OCI-LY1 (cell line): ENCODE data around the gene PUS7L.

Experiments
- H2AFZ ChIP-seq: fragments of 200-600 bp; sonication (generic), shearing (Covaris generic); 2 replicates; pipeline ENCODE4 v1.6.0; 2014; ENCODE audit warnings: antibody characterized with exemption, mild to moderate bottlenecking, low read length
- H3F3A ChIP-seq: fragments of 200-600 bp; sonication (generic), shearing (Covaris generic); 2 replicates; pipeline ENCODE4 v1.6.0; 2014; ENCODE audit warnings: mild to moderate bottlenecking, antibody characterized with exemption, low read length, moderate library complexity; ENCODE audit not compliant: insufficient read depth
- H3K27ac ChIP-seq: fragments of 200-600 bp; sonication (generic); 2 replicates; pipeline ENCODE4 v1.5.1; 2014; ENCODE audit warnings: low read length, mixed run types, mild to moderate bottlenecking, low read depth; ENCODE audit not compliant: poor library complexity, severe bottlenecking
- H3K27me3 ChIP-seq: fragments of 200-600 bp; sonication (generic); 2 replicates; pipeline ENCODE4 v1.6.0; 2014; ENCODE audit warnings: antibody characterized with exemption, mild to moderate bottlenecking, low read length, moderate library complexity; ENCODE audit not compliant: insufficient read depth
- H3K36me3 ChIP-seq: fragments of 200-600 bp; sonication (generic); 2 replicates; pipeline ENCODE4 v1.6.1; 2014; ENCODE audit warnings: mild to moderate bottlenecking, antibody characterized with exemption, low read length, moderate library complexity, mixed read lengths; ENCODE audit not compliant: insufficient read depth
- H3K4me1 ChIP-seq: fragments of 200-600 bp; sonication (generic); 2 replicates; pipeline ENCODE4 v1.5.1; 2014; ENCODE audit warnings: mild to moderate bottlenecking, low read length, moderate library complexity; ENCODE audit not compliant: insufficient read depth, severe bottlenecking
- H3K4me2 ChIP-seq: fragments of 200-600 bp; sonication (generic), shearing (Covaris generic); 2 replicates; pipeline ENCODE4 v1.6.1; 2014; ENCODE audit warnings: low read length
- H3K4me3 ChIP-seq: fragments of 200-600 bp; sonication (generic); 2 replicates; pipeline ENCODE4 v1.5.1; 2014; ENCODE audit warnings: low read length, low read depth, mild to moderate bottlenecking, mixed read lengths; ENCODE audit not compliant: poor library complexity, severe bottlenecking
- H3K79me2 ChIP-seq: fragments of 200-600 bp; shearing (Covaris generic); 2 replicates; pipeline ENCODE4 v1.6.1; 2016; ENCODE audit warnings: mixed run types, low read length, mixed read lengths; ENCODE audit not compliant: insufficient read depth
- H3K9ac ChIP-seq: fragments of 200-600 bp; sonication (generic), shearing (Covaris generic); 2 replicates; pipeline ENCODE4 v1.6.1; 2014; ENCODE audit warnings: mild to moderate bottlenecking, low read length, mixed read lengths
- H3K9me2 ChIP-seq: fragments of 200-600 bp; sonication (generic), shearing (Covaris generic); 2 replicates; pipeline ENCODE4 v1.6.1; 2014; ENCODE audit warnings: low read depth, mild to moderate bottlenecking, low read length, mixed read lengths
- H3K9me3 ChIP-seq: fragments of 200-600 bp; shearing (Covaris generic); 2 replicates; pipeline ENCODE4 v1.6.1; 2014; ENCODE audit warnings: low read length, mixed read lengths
- H4K20me1 ChIP-seq: fragments of 200-600 bp; sonication (generic), shearing (Covaris generic); 2 replicates; pipeline ENCODE4 v1.6.0; 2016; ENCODE audit warnings: mild to moderate bottlenecking, low read length; ENCODE audit not compliant: insufficient read depth
- EZH2 ChIP-seq: fragments of 200-600 bp; sonication (generic), shearing (Covaris generic); IDR thresholded peaks from 2 replicates; pipeline ENCODE4 v1.8.0; 2017; ENCODE audit warnings: borderline replicate concordance, mixed run types, mild to moderate bottlenecking, antibody characterized with exemption, low read length, moderate library complexity, mixed read lengths
- TF ChIP-seq, protein P1 (sequence below): fragments of 200-600 bp; sonication (generic), shearing (Covaris generic); IDR thresholded peaks from 2 replicates; pipeline ENCODE4 v1.5.1; 2017; ENCODE audit warnings: mild to moderate bottlenecking, antibody characterized with exemption, low read length, moderate library complexity, mixed read lengths

PUS7L gene

DNA sequence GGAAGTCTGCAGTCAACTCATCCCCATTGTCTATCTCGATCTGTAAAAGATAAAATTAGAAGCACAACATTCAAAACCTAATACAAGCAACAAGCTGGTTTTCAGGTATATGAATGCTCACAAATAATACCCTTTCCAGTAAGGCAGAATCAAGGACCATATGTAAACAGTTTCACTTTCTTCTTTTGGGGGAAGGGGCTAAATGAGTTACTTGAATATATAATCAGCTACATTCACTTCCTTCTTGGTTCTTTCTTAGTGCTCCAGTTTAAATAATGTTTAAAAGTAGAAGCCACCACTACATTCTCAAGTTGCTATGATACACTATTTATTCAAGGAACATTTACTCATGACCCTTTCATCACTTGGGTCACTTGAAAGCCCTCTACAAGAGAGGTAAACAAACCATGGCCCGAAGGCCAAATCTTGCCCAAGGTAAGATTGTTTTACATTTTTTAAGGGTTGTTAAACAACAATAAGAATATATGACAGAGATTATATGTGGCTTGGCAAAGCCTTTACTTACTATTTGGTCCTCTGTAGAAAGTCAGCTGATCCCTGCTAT, 37.2 kb upstream of the PUS7L start:
- Histone ChIP-seq H2AFZ (no peak overlapping the region), H3K4me3 (no peak overlapping the region), H3F3A (no peaks in the 10 kb centered on the region), H4K20me1 (no peaks in the 10 kb centered on the region), H3K27ac (no peak overlapping the region), H3K9me2 (no peaks in the 10 kb centered on the region), H3K4me2 (no peak overlapping the region), H3K27me3 (no peaks in the 10 kb centered on the region), H3K4me1 (no peaks in the 10 kb centered on the region), H3K36me3 (peaks cover 62% of the 10 kb centered on the region), H3K79me2 (no peaks in the 10 kb centered on the region), H3K9me3 (no peaks in the 10 kb centered on the region), H3K9ac (no peak overlapping the region)
- TF ChIP-seq, protein P1, sequence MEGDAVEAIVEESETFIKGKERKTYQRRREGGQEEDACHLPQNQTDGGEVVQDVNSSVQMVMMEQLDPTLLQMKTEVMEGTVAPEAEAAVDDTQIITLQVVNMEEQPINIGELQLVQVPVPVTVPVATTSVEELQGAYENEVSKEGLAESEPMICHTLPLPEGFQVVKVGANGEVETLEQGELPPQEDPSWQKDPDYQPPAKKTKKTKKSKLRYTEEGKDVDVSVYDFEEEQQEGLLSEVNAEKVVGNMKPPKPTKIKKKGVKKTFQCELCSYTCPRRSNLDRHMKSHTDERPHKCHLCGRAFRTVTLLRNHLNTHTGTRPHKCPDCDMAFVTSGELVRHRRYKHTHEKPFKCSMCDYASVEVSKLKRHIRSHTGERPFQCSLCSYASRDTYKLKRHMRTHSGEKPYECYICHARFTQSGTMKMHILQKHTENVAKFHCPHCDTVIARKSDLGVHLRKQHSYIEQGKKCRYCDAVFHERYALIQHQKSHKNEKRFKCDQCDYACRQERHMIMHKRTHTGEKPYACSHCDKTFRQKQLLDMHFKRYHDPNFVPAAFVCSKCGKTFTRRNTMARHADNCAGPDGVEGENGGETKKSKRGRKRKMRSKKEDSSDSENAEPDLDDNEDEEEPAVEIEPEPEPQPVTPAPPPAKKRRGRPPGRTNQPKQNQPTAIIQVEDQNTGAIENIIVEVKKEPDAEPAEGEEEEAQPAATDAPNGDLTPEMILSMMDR: no peak
- TF ChIP-seq EZH2: no peak

DNA sequence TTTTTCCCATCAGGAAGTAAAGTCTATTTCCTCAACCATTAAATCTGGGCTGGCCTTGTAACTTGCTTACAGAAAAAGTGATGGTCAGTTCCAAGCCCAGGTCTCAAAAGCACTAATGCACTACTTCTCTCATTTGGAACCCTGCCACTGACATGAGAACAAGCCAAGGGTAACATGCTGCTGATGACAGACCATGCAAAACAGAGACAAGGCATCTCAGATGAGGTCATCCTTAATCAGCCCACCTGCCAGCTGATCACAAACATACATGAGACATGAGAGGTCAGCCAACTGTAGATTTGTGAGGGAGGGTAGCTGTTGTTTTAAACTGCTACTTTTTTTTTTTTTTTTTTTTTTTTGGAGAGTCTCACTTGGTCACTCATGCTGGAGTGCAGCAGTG, 31.4 kb upstream of the PUS7L start:
- no peak overlapping the region for H3K4me3 ChIP-seq
- no peaks in the 10 kb centered on the region for H4K20me1 ChIP-seq
- no peaks in the 10 kb centered on the region for H3K27me3 ChIP-seq
- H3K9me3 ChIP-seq: no peaks in the 10 kb centered on the region
- no peak for TF ChIP-seq EZH2
- TF ChIP-seq, protein P1: no peak
- H3K36me3 ChIP-seq: peaks cover 32% of the 10 kb centered on the region
- no peak overlapping the region for H3K4me2 ChIP-seq
- no peak overlapping the region for H3K27ac ChIP-seq
- H3K9me2 ChIP-seq: no peaks in the 10 kb centered on the region
- H3F3A ChIP-seq: no peaks in the 10 kb centered on the region
- no peaks in the 10 kb centered on the region for H3K79me2 ChIP-seq
- no peak overlapping the region for H3K9ac ChIP-seq
- H3K4me1 ChIP-seq: no peaks in the 10 kb centered on the region
- no peak overlapping the region for H2AFZ ChIP-seq

DNA sequence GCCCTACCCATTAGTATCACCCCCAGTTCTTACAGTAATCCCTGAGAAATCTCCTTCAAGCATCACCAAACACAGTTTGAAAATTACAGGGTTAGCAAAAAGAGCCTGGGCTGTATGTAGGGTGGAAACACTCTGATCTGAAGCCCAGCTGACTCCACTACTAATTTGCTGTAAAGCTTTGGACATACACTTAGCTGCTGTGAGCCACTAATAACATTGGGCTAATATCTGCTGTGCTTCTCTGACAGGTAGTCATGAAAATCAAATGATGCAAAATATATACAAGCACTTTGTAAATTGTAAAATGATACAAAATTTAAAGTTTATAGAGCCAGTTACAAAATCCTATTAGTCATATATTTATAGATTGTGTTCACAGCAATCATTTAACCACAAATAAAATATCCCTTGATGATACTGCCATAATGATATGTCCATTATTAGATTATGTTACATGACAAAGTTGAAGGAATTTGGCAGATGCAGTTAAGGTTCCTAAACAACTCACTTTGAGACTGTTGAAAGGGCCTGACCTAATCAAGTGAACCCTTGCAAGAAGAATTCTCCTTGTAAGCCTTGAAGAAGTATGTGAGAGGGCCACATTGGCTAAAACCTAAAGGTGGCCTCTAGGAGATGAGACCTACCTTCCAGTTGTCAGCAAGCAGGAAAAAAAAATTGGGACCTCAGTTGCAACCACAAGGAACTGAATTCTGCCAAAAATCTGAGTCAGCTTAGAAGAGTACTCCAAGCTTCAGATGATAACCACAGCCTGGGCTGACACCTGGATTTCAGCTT, 28.5 kb upstream of the PUS7L start:
- H3K4me2 ChIP-seq: no peak overlapping the region
- H3K36me3 ChIP-seq: peaks cover 52% of the 10 kb centered on the region
- no peaks in the 10 kb centered on the region for H3F3A ChIP-seq
- H3K9me3 ChIP-seq: no peaks in the 10 kb centered on the region
- no peaks in the 10 kb centered on the region for H3K9me2 ChIP-seq
- TF ChIP-seq, protein P1: no peak
- TF ChIP-seq EZH2: no peak
- H4K20me1 ChIP-seq: no peaks in the 10 kb centered on the region
- no peaks in the 10 kb centered on the region for H3K4me1 ChIP-seq
- no peak overlapping the region for H2AFZ ChIP-seq
- no peak overlapping the region for H3K9ac ChIP-seq
- H3K27ac ChIP-seq: no peak overlapping the region
- H3K27me3 ChIP-seq: no peaks in the 10 kb centered on the region
- H3K4me3 ChIP-seq: no peak overlapping the region
- H3K79me2 ChIP-seq: no peaks in the 10 kb centered on the region
